ENCODE results near the gene XAF1. TPM values are rescaled to one million over a fixed set of nuclear protein-coding genes. Genes with fewer than 3 reads are reported as not detected.

XAF1 gene
- total RNA-seq, 6 experiments from 2014 or later, result 3.0 to 4.6 (median 3.7) TPM

DNA sequence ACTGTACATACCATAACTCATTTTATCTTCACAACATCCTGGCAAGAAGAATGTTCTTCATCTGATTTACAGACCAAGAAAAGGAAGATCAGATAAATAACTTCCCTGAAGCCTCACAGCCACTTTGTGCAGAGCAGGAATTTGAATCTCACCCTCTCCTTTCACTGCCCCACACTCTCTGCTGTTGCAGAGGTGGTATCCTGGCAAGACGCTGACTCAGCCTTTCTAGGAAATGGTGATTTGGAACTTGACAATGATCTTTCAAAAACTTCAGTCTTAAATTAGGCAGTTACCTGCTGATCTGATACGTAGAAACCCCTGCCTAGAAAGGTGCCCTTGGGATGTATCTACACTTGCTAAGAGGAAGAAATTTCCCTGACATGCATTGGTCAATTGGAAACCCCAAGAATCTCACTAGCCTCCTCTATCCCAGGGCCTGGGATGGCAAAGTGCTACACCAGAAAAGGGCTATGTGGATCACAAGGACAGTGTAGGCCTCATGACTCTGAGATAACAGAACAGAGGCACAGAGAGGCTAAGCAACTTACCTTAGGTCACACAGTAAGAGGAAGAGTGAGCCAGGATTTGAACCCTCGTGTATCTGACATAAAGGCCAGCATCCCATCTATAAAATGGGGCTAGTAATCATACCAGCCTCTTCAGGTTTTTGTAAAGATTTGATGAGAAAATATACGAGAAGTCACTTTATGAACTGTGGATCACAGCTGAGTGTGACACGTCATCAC, 38.1 kb downstream of the XAF1 start:
- Mint-ChIP-seq H3K4me3 (no peak overlapping the region), H3K27ac (no peak overlapping the region)
- TF ChIP-seq, protein P1, sequence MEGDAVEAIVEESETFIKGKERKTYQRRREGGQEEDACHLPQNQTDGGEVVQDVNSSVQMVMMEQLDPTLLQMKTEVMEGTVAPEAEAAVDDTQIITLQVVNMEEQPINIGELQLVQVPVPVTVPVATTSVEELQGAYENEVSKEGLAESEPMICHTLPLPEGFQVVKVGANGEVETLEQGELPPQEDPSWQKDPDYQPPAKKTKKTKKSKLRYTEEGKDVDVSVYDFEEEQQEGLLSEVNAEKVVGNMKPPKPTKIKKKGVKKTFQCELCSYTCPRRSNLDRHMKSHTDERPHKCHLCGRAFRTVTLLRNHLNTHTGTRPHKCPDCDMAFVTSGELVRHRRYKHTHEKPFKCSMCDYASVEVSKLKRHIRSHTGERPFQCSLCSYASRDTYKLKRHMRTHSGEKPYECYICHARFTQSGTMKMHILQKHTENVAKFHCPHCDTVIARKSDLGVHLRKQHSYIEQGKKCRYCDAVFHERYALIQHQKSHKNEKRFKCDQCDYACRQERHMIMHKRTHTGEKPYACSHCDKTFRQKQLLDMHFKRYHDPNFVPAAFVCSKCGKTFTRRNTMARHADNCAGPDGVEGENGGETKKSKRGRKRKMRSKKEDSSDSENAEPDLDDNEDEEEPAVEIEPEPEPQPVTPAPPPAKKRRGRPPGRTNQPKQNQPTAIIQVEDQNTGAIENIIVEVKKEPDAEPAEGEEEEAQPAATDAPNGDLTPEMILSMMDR (IDR thresholded peaks at IDR 0.05), result no peak

DNA sequence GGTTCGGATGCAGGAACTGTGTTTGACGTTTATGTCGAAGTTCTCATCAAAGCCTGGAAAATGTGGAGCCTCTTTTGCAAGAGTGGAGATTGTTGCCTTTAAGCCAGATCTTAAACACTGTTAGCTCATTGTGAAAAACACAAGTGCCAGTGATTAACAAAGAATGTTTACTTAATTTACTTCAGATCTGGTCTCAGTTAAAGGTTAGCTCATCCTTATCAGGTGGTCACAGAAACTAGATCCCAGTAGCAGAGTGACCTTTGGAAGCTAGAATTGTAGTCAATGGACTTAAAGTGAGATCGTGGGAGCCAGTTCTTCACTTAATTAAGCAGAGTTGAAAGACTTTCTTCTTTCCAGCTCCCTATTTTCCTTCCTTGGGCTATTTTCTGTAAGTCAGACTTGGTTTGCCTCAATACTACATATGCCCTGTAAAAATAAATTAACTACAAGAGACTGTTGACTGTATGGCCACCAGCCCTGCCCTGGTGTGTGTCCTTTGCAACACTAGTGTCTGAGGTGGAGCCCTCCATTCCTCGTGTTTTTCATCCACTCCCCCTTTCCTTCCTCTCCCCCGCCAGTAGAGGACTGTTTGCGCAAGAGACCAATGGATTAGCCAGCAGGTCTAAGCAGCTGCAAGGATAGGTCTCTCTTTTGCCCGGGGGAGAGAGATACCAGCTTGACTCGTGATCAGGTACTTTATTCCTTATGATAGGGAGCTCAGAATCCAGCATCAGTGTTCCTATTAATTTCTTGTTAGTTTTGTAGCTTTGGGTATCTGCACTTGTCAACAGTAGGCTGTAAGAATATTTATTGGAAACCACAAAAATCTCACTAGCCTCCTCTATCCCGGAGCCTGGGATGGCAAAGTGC, 40.4 kb downstream of the XAF1 start:
- no peak overlapping the region for H3K4me3 Mint-ChIP-seq
- no peak overlapping the region for H3K27ac Mint-ChIP-seq
- TF ChIP-seq, protein P1 (IDR thresholded peaks at IDR 0.05), result no peak
- H3K9me3 Mint-ChIP-seq, result no peaks in the 10 kb centered on the region
- no peaks in the 10 kb centered on the region for H3K36me3 Mint-ChIP-seq (ENCODE audit: low read depth)
- peaks cover 47% of the 10 kb centered on the region for H3K27me3 Mint-ChIP-seq (ENCODE audit: insufficient read depth)
- DNase-seq, result no peak
- H3K4me1 Mint-ChIP-seq (ENCODE audit: low read depth), result 0 out of 2 replicates have a peak, but pooled peaks cover 6% of the 10 kb centered on the region

More for the DNA sequence above, 38.1 kb downstream of the XAF1 start:
- DNase-seq, result no peak
- Mint-ChIP-seq H3K27me3 (ENCODE audit: insufficient read depth) (peaks cover 46% of the 10 kb centered on the region), H3K9me3 (no peaks in the 10 kb centered on the region), H3K36me3 (ENCODE audit: low read depth) (no peaks in the 10 kb centered on the region), H3K4me1 (ENCODE audit: low read depth) (0 out of 2 replicates have a peak, but pooled peaks cover 6% of the 10 kb centered on the region)

DNA sequence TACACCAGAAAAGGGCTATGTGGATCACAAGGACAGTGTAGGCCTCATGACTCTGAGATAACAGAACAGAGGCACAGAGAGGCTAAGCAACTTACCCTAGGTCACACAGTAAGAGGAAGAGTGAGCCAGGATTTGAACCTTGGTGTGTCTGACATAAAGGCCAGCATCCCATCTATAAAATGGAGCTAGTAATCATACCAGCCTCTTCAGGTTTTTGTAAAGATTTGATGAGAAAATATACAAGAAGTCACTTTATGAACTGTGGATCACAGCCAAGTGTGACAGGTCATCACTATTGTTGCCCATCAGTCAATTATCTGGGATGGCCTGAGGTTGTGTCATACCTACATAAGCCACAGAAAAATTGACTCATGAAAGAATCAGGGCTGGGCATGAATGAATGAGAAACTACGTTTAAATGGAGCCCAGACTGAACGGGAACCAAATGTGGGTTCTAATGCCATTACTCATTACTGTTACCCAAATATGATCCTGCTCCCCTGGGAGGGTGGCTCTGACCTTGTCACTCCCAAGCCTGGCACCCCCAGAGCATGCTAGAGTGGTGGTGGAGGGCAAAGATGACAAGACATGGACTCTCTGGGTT, 41.1 kb downstream of the XAF1 start:
- DNase-seq, result peak; percentile 28
- H3K36me3 Mint-ChIP-seq (ENCODE audit: low read depth), result no peaks in the 10 kb centered on the region
- H3K4me3 Mint-ChIP-seq, result no peak overlapping the region
- H3K27me3 Mint-ChIP-seq (ENCODE audit: insufficient read depth), result peaks cover 45% of the 10 kb centered on the region
- H3K27ac Mint-ChIP-seq, result no peak overlapping the region
- no peaks in the 10 kb centered on the region for H3K9me3 Mint-ChIP-seq
- TF ChIP-seq, protein P1 (IDR thresholded peaks at IDR 0.05), result no peak
- 0 out of 2 replicates have a peak, but pooled peaks cover 6% of the 10 kb centered on the region for H3K4me1 Mint-ChIP-seq (ENCODE audit: low read depth)

DNA sequence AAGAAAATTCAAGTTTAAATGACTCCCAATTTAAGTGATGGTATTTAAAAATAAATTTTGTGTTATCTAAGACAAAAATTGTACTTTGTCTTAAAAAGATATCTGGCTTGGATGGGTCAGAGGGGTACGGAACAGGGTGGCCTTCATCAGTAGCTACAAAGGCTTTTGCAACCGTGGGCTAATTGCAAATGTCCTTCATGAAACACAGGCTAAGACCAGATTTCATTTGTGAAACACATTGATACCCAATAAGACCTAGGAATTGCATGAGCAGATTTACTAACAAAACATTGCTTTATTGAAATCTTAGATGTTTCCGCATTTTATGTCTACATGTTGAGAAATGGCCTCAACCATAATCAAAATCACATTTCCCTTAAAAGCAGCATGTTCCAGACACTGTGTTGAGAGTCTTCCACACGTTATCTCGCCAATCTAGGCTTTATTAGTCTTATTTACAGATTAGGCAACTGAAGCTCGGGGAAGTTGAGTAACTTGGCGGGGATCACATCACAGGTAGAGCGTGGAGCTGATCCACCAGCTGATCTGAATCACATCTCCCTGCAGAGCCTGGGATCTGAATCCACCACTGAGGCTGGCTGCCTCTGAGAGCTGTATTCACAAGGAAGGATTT, 42.0 kb downstream of the XAF1 start:
- Mint-ChIP-seq H3K36me3 (ENCODE audit: low read depth) (no peaks in the 10 kb centered on the region), H3K9me3 (no peaks in the 10 kb centered on the region), H3K4me3 (no peak overlapping the region), H3K27me3 (ENCODE audit: insufficient read depth) (peaks cover 43% of the 10 kb centered on the region), H3K27ac (no peak overlapping the region), H3K4me1 (ENCODE audit: low read depth) (0 out of 2 replicates have a peak, but pooled peaks cover 6% of the 10 kb centered on the region)
- no peak for DNase-seq
- TF ChIP-seq, protein P1 (IDR thresholded peaks at IDR 0.05), result no peak

DNA sequence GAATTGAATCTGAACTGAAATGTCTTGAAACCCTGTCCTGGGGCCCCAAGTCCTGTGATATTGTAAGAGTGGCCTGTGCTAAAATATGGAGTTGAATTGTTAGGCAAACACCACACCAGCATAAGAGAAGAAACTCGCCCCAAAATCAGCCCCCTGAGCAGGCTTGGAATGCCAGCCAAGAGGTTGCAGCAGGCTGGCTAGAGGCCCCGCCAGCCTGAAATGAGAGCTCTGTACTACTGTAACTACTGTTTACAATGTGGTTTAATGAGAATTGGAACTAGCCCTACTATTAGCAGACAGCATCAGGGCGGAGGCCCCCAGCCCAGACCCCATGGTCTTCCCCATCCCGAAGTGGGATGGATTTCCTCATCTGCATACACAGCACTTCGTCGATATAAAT, 43.9 kb downstream of the XAF1 start:
- no peak overlapping the region for H3K4me3 Mint-ChIP-seq
- peaks cover 37% of the 10 kb centered on the region for H3K27me3 Mint-ChIP-seq (ENCODE audit: insufficient read depth)
- H3K27ac Mint-ChIP-seq, result no peak overlapping the region
- DNase-seq, result no peak
- H3K4me1 Mint-ChIP-seq (ENCODE audit: low read depth), result 0 out of 2 replicates have a peak, but pooled peaks cover 6% of the 10 kb centered on the region
- TF ChIP-seq, protein P1 (IDR thresholded peaks at IDR 0.05), result no peak
- H3K9me3 Mint-ChIP-seq, result no peaks in the 10 kb centered on the region
- no peaks in the 10 kb centered on the region for H3K36me3 Mint-ChIP-seq (ENCODE audit: low read depth)
